M059J (cell line): ENCODE results near the gene MTMR12. TPM values are rescaled to one million over a fixed set of nuclear protein-coding genes. Genes with fewer than 3 reads are reported as not detected.
A peak's percentile ranks its signal among the peaks of the same experiment; 100 is the strongest.

Experiments
- DNase-seq: peaks from one replicate; pipeline ENCODE4 v3.0.0-alpha.2; 2012; ENCODE audit warnings: low read depth
- total RNA-seq: library from RNA; depleted of rRNA; stranded (reverse); fragments of >200 nt; shearing (Covaris generic); gene quantifications from 2 replicates; pipeline ENCODE4 v1.2.3, GENCODE V29; 2014

Gene MTMR12
- total RNA-seq, 1 experiment from 2014 or later, result 19.1 TPM

DNA sequence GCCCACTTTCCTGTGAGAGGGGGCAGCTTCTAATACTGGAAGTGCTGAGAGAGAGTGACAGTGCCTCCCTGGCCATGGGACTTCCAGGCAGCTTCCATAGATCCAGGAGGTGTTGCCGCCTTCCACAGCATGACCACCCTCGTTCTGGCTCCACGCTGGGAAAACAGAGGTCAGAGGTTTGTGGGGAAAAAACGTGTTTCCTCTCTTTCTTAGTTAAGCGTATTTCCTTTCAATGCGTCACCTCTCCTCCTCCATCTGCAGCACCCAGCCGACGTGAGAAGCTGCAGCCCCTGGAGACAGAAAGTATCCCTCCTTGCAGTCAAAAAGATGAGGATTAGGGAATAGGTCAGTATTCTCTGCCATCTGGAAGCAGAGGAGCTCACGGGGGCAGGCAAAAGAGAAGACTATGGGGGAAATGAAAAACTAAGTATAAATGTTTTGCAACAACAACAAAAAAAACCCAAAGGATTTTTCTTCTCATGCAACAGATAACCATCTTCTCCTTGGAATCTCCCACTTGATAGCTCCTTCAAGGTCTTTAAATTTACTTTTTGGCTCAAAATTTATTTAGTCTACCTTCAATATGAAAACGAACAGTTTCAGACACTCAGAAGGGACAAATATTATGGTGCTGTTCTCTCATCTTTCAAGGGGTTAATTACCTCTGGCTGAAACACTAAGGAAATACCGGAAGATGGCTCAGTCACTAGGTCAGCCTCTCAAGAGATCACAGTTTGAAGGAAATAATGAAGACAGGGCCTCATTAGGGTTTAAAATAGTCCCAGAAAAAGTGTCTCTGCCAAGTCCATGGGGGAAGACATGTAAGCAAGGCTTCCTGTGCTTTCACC is 38.0 kb downstream of the MTMR12 start:
- no peak for DNase-seq

GRCh38 chr5:32273821-32274220 is 38.9 kb downstream of the MTMR12 start:
- DNase-seq, result no peak

DNA sequence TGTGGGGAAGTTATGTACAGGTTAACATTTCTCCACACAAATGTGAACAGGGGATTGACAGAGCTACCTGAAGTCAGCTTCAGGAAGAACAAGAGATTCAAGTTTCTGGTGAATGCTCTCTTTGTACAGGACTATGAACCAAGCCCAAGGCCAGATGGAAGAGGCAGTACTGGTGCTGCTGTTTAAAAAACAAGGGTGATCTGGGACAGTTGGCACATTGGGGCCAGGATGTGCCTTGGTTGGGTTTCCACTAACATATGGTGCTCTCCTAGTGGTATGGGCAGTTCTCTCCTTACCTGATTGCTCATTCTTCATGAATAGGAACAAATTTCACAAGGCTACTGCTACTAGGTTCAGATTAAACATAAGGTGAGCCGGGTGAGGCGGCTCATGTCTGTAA is 40.0 kb downstream of the MTMR12 start:
- DNase-seq, result no peak

DNA sequence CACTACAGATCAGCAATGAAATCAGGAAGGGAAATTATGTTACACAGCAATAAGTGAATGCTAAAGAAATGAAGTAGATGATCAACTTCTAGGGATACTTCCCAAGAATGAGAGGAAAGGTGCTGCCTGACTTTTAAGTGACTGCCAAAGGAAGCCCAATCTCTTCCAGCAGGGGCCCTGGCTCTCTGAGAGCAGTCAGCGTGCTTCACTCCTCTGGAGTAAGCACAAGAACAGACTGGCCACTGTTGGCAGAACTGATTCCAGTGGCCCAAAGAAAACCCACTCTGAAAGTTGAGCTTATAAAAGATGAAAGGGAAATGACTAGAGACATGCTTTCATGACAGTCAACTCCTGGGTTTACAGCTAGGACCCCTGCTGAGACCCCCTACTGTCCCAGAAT is 41.8 kb downstream of the MTMR12 start:
- no peak for DNase-seq

DNA sequence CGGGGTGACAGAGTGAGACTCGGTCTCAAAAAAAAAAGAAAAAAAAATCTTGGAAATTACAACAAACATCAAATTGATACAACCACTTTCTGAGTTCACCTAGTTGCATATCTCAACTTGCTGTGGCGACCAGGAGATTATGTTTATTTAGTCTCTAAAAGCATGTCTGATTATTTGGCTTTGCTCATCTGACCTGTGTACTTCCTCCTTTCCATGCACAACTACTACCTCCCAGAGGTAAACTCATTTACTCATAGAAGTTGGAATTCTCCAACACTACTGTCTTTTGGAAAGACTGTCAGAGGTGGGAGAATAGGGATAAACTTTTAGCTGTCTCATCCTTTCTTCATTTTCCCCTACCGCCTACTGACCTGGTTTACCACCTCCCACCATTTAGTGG is 42.6 kb downstream of the MTMR12 start:
- no peak for DNase-seq

DNA sequence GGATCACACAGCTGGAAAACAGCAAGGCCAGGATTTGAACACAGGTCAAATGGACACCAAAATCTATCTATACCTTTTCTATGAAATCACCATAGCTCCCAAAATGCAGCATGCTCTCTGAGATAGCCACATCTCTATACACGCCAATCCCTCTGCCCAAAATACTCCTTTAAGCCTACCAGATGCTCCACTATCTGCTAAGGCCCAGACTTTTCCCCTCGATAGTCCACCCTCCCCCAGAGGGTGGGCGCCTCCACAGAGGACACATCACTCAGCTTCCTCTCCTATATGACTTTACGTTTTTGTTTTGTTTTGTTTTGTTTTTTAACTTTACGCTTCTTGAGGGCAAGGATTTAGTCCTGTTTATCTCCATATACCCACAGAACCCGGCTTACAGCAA is 46.8 kb downstream of the MTMR12 start:
- no peak for DNase-seq

DNA sequence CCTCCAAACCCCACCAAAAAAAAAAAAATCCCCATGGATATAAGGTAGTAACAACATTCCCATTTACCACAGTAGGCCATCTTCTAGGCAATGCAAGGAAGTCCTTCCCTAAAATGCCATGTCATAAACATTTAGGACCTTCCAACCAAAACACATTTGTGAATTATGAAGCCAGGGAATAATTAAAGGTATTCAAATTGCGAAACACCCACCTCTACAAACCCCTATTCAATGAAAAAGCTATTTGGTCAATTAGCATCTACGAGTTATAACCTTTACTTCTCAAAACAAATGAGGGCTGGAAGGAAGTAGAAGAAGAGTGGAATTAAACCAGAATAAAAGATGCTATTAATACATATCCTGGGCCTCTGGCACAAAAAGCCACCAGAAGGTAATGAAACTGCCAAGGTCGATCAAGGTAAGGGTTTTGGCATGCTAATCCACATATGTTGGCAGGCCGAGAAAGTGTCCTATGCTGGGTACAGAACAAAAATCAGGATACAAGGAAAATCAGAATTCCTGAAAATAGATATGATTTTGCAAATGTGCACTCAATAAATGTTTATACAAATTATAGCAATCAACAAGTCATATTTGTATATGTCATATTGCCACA is 47.7 kb downstream of the MTMR12 start:
- no peak for DNase-seq

DNA sequence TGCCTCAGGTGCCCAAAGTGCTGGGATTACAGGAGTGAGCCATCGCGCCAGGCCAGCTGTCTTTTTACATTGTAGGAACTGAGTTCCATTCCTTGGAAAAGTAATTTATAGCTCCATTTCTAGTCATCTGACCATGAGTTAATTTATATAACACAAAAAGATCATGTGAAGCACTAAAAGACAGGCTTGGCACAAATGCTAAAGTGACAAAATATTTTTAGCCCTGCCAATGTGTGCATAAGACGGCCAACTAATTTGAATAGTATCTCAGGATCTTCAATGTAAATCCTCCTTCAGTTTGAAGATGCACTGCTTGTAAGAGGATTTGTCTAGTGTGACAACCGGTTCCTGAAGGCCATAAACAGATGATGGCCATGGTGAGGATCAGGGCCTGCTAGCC is 49.1 kb downstream of the MTMR12 start:
- DNase-seq, result no peak

DNA sequence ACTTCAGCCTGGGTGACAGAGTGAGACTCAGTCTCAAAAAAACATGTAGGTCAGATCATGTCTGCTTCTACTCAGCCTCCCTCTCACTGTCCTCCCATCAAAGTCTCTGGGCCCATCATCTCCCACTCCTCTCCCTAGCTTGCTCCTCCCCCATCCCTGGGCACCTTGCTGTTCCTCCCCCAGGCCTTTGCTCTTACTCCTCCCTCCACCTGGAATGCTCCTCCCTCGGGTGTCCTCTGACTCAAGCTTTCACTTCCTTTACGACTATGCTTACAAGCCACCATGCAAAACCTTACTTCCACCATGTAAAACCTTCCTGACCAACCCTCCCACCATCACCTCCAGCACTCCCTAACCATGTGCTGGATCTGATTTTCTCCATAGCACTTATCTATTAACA is 51.5 kb downstream of the MTMR12 start:
- DNase-seq, result peak; percentile 20

DNA sequence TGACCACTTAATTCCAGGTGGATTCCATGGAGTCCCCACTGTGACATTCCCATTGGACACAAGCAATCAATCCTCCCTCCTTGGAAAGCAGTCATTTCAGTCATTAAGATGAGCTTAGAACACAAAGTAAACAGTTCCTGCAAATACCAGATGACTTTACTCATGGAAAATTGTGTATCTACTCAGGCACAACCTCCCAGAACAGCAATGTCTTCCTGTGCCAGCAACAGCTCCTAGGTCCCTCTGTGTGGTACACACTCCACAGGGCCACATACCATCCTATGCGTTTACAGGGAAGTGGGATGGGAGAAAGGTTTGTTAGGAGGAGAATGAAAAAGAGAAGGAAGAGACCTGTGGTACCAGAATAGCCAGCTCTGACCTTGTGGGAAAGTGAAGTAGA is 53.7 kb downstream of the MTMR12 start:
- no peak for DNase-seq

DNA sequence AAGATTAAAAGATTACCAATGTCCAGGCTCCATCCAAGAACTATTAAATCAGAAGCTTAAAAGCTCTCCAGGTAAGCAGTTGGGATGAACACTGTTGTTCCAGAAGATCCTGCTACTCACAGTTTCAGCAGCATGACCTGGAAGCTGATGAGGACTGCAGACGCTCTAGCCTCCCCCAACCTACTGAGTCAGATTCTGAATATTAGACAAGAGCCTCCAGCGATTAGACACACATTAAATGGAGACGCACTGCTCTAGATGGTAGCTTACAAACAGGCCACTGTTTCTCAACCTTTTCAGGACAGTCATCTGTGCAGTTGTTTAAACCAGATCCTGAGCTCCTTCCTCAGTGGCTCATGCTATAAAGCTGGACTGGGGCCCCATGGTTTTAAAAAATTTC is 54.3 kb downstream of the MTMR12 start:
- DNase-seq, result no peak

- DNase-seq, result no peak
Measured at GRCh38 chr5:32255540-32255900, 57.2 kb downstream of the MTMR12 start.

- DNase-seq, result peak; percentile 22
Measured at GRCh38 chr5:32254881-32255539, 57.7 kb downstream of the MTMR12 start.

GRCh38 chr5:32251871-32252458 is 60.8 kb downstream of the MTMR12 start:
- DNase-seq, result no peak

DNA sequence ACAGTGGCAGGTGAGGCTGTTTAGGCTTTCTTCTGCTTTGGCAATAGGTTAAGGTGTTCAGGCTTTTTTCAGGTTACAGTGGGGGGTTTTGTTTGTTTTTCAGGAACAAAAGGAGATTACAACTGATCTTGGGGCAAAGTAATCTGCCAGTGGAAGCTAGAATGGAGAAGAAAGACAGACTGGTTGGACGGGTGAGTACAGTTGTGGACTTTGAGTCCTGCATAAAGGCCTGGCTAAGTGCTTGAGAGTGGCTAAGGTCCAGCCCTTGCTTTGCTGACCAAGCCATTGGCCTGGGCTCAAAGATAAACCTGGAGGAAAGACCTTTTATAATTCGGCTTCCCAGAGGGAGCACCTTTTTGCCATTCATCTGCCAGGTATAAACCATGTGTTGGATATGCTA is 63.1 kb downstream of the MTMR12 start:
- DNase-seq, result no peak

GRCh38 chr5:32245742-32246141 is 67.0 kb downstream of the MTMR12 start:
- DNase-seq, result no peak

DNA sequence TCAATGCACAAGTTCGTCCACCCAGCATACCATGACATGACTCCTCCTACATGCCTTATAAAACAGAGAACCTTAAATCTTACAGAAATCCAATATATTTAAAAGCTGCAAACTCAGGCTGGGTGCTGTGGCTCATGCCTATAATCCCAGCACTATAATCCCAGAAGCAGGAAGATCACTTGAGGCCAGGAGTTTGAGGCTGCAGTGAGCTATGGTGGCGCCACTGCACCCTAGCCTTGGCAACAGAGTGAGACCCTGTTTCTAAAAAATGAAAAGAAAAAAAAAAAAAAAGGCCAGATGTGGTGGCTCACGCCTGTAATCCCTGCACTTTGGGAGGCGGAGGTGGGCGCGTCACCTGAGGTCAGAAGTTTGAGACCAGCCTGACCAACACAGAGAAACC is 68.7 kb downstream of the MTMR12 start:
- DNase-seq, result no peak

- no peak for DNase-seq
Measured at GRCh38 chr5:32241034-32241783, 71.5 kb downstream of the MTMR12 start.

DNA sequence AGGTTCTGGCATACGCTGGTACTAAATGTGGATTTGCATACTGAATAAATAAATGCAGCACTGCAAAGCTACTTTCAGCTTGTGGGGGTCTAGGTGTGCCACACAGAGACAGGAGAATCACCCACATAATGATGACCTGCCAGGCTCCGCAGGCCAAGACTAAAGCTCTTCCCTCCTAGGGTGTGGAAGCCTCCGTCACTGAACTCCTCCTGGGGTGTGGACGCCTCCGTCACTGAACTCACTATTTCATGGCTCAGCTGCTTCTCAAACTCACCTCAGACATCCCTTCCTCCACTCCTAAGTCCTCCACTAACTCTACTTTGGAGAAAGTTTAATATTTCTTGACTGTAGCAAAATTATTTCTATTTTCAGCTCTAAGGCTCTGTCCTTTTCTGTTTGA is 73.4 kb downstream of the MTMR12 start:
- no peak for DNase-seq

- DNase-seq, result peak; percentile 84
Measured at GRCh38 chr5:32233696-32234447, 78.9 kb downstream of the MTMR12 start.

- DNase-seq, result no peak
Measured at GRCh38 chr5:32233220-32233695, 79.5 kb downstream of the MTMR12 start.
